Adrenal gland (tissue), 12 donors: ENCODE data around the gene HIKESHI. TPM values are rescaled to one million over a fixed set of nuclear protein-coding genes. Genes with fewer than 3 reads are reported as not detected.

Experiments
- DNase-seq, 7 donors: peaks; one replicate each; pipeline ENCODE4 v3.0.0-alpha.2; 2019 to 2020
- H3K27ac ChIP-seq, 5 donors: fragments of 200-600 bp; sonication (generic) in 4 of 5; 1 replicate in 3 of 5; 2 replicates in 2 of 5; pipeline versions ENCODE4 v1.5.1 to v1.8.0; 2016 to 2020; ENCODE audit warnings: mild to moderate bottlenecking in 1 of 5
- H3K27me3 ChIP-seq: fragments of 200-600 bp; 2 replicates; pipeline ENCODE4 v1.8.0; 2021
- H3K36me3 ChIP-seq, 2 donors: fragments of 200-600 bp; replicated peaks in 1 of 2; 1 replicate in 1 of 2; 2 replicates in 1 of 2; pipeline versions ENCODE4 v1.5.1 to v1.8.0; 2018 to 2022
- H3K4me1 ChIP-seq, 2 donors: fragments of 200-600 bp; replicated peaks in 1 of 2; 1 replicate in 1 of 2; 2 replicates in 1 of 2; pipeline versions ENCODE4 v1.5.1 to v1.8.0; 2018 to 2021
- H3K4me3 ChIP-seq, 4 donors: fragments of 200-600 bp; sonication (generic) in 3 of 4; one replicate each; pipeline ENCODE4 v1.5.1; 2016 to 2018
- H3K9me3 ChIP-seq, 3 donors: fragments of 200-600 bp; sonication (generic) in 1 of 3; replicated peaks in 1 of 3; 1 replicate in 2 of 3; 2 replicates in 1 of 3; pipeline versions ENCODE4 v1.5.1 to v1.8.0; 2016 to 2021
- POLR2A ChIP-seq, 2 donors: fragments of 450-650 bp; IDR thresholded peaks; one replicate each; pipeline ENCODE4 v1.6.1; 2017; ENCODE audit warnings: antibody characterized with exemption in 2 of 2, mild to moderate bottlenecking in 2 of 2, moderate library complexity in 1 of 2
- WGBS, 4 donors: extraction: QIAGEN DNeasy Blood & Tissue Kit in 2 of 4; methylation state at CpG; one replicate each; pipeline versions ENCODE4 v1.1.5 to v1.1.7; 2013 to 2017; 5-methylcytosine and 5-hydroxymethylcytosine counted together
- intact Hi-C, 2 donors: fragments of 100-400 bp; cut with DNase I; formaldehyde crosslinking; loops; one replicate each; pipeline versions ENCODE4 v1.14.1 to v1.15.0; 2022 to 2023
- polyA plus RNA-seq, 3 donors: library from polyadenylated mRNA; stranded (reverse); fragments of 200-250 nt in 2 of 3; fragments of 350-450 nt in 1 of 3; fragmentation: Illumina TruSeq in 1 of 3; extraction: RNeasy Lipid Tissue Mini Kit (QIAGEN cat#74804) in 1 of 3; gene quantifications; one replicate each; pipeline ENCODE4 v1.2.3, GENCODE V29; 2013 to 2014
- total RNA-seq, 9 donors: library from RNA; depleted of rRNA in 4 of 9; stranded (reverse); fragments of >200 nt in 4 of 9; fragments of 120-200 nt in 1 of 9; fragmentation: NEBNext Ultra II Directional in 1 of 9; extraction: Animal tissue kit (Norgen Biotek cat#: 25700) in 1 of 9; gene quantifications; one replicate each; pipeline versions ENCODE4 v1.1.0 to v1.2.4, GENCODE V29; 2013 to 2023
- TF ChIP-seq, protein P1 (sequence below), 6 experiments: fragments of 450-650 bp in 4 of 6; fragments of 200-600 bp in 2 of 6; sonication (generic) in 1 of 6; IDR thresholded peaks; 1 replicate in 5 of 6; 2 replicates in 1 of 6; pipeline versions ENCODE4 v1.5.1 to v1.8.0; 2016 to 2021; ENCODE audit warnings: antibody characterized with exemption in 6 of 6, mild to moderate bottlenecking in 2 of 6, moderate library complexity in 1 of 6
- donor health status: healthy with polysubstance abuse.
- donor health status: Bipolar disorder and iron deficiency.
- donor health status: DM: yes; HTN: yes; CAD: no.
- donor health status: DM: no; HTN: no; CAD: no.
- donor health status: DM: no; HTN: no; CAD: no.
- donor health status: DM: yes; HTN: yes; CAD: no.

Gene HIKESHI
- total and polyA plus RNA-seq, 12 donors: 30.4 to 48.2 (median 37.3) TPM

DNA sequence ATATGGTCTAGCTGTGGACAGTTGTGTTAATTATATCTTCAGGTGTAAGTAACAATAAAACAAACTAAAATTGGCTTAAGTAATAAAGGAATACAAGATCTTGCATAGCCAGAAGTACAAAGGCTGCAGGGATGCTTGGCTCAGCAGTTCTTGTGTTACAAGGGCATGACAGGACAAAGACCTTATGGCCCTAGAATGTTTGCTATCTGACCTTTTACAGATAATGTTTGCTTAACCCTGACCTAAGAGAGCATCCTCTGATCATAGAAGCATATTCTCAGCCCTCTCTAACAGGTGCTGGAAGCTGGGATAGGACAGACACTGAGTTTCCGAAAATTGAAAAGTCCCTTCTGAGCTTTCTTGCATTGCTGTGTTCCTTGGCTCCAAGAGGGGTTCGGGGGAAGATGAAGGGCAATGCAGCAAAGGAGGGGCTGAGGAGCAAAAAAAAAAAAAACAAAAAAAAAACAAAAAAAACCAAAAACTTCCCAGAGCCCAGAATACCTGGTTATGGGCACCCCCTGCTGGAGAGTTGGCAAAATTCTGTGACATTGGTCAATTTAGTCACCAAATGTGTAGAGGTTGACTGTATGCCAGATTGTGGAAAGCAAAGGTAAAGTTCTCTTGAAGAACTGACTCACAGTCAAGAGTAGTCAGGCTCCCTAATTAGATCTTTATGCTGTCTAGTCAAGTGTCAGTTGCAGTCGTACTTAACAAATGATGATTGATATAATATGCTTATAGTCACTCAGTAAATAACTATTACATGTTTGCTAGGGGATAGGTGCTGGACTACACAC is 10.4 kb upstream of the HIKESHI start:
- intact Hi-C loops: loop anchor here in 1 of 2 donors (10.0 kb wide), 2 partner anchors 347 to 437 kb away; partner anchors contain the start of gene CCDC83
- Histone ChIP-seq H3K9me3 (no peaks in the 10 kb centered on the region), H3K27me3 (no peaks in the 10 kb centered on the region), H3K27ac (no peak overlapping the region), H3K36me3 (no peaks in the 10 kb centered on the region), H3K4me1 (peaks cover 0 to 7% of the 10 kb centered on the region in 2 donors), H3K4me3 (no peak overlapping the region)
- TF ChIP-seq, protein P1, sequence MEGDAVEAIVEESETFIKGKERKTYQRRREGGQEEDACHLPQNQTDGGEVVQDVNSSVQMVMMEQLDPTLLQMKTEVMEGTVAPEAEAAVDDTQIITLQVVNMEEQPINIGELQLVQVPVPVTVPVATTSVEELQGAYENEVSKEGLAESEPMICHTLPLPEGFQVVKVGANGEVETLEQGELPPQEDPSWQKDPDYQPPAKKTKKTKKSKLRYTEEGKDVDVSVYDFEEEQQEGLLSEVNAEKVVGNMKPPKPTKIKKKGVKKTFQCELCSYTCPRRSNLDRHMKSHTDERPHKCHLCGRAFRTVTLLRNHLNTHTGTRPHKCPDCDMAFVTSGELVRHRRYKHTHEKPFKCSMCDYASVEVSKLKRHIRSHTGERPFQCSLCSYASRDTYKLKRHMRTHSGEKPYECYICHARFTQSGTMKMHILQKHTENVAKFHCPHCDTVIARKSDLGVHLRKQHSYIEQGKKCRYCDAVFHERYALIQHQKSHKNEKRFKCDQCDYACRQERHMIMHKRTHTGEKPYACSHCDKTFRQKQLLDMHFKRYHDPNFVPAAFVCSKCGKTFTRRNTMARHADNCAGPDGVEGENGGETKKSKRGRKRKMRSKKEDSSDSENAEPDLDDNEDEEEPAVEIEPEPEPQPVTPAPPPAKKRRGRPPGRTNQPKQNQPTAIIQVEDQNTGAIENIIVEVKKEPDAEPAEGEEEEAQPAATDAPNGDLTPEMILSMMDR (IDR thresholded peaks at IDR 0.05): peak; percentile 36 to 78 (median 61)
- no peak for TF ChIP-seq POLR2A (IDR thresholded peaks at IDR 0.05)
- peak; percentile 41 to 79 (median 59) for DNase-seq
- WGBS, 4 donors: 35 to 41% (median 40%) methylated on average over 3 of the region's 3 CpGs

DNA sequence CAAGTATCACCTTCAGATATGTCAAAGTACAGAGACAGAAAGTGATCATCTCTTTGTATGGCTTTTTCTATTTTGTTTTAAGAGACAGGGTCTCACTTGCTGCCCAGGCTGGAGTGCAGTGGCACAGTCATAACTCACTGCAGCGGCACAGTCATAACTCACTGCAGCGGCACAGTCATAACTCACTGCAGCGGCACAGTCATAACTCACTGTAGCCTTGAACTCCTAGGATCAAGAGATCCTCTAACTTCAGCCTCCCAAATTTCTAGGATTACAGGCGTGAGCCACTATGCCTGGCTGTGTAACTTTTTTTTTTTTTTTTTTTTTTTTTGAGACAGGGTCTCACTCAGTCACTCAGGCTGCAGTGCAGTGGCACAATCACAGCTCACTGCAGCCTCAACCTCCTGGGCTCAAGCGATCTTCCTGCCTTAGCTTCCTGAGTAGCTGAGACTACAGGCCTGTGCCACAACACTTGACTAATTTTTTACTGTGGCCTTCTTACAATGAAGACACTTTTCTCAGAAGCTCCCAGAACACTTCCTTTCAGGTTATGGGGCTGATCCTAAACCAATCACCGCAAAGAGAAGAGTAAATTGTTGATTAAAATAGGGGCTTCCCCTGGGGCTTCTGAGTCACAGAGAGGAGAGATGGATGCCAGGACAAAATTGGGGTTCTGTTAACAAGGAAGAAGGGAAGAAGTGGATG is 9.0 kb upstream of the HIKESHI start:
- peak in 1 of 7 donors; percentile 21 for DNase-seq
- TF ChIP-seq POLR2A (IDR thresholded peaks at IDR 0.05): no peak
- TF ChIP-seq, protein P1 (IDR thresholded peaks at IDR 0.05): no peak
- H3K9me3 ChIP-seq: no peaks in the 10 kb centered on the region

DNA sequence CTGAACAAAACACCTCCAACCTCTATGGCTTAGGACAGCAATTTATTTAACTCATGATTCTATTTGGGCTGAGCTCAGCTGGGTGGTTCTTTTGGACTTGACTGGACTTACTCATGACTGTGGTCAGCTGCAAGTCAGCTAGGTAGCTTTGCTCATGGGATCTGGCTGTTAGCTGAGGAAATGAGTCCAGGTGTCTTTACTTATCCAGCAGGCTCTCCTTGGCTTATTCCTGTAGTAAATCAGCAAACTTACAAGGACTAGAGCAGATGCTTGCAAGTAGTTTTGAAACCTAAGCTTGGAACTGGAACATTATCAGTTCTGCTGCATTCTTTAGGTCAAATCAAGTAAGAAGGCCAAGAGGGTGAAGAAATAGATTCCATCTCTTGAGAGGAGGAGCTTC is 8.0 kb upstream of the HIKESHI start:
- Histone ChIP-seq H3K9me3 (no peaks in the 10 kb centered on the region), H3K27ac (no peak overlapping the region), H3K27me3 (no peaks in the 10 kb centered on the region), H3K4me3 (no peak overlapping the region), H3K4me1 (peaks cover 0 to 7% of the 10 kb centered on the region in 2 donors), H3K36me3 (no peaks in the 10 kb centered on the region)
- intact Hi-C loops: loop anchor here in 1 of 2 donors (10.0 kb wide), 2 partner anchors 349 to 439 kb away; partner anchors contain the start of gene CCDC83
- TF ChIP-seq, protein P1 (IDR thresholded peaks at IDR 0.05): no peak
- no peak for TF ChIP-seq POLR2A (IDR thresholded peaks at IDR 0.05)
- DNase-seq: no peak

More for the DNA sequence above, 9.0 kb upstream of the HIKESHI start:
- no peak overlapping the region for H3K4me3 ChIP-seq
- 55 to 72% (median 65%) methylated on average over 6 of the region's 6 CpGs for WGBS, 4 donors
- H3K27me3 ChIP-seq: no peaks in the 10 kb centered on the region
- H3K36me3 ChIP-seq: no peaks in the 10 kb centered on the region
- intact Hi-C loops: loop anchor here in 1 of 2 donors (10.0 kb wide), 2 partner anchors 348 to 438 kb away; partner anchors contain the start of gene CCDC83
- peaks cover 0 to 7% of the 10 kb centered on the region in 2 donors for H3K4me1 ChIP-seq
- H3K27ac ChIP-seq: no peak overlapping the region

DNA sequence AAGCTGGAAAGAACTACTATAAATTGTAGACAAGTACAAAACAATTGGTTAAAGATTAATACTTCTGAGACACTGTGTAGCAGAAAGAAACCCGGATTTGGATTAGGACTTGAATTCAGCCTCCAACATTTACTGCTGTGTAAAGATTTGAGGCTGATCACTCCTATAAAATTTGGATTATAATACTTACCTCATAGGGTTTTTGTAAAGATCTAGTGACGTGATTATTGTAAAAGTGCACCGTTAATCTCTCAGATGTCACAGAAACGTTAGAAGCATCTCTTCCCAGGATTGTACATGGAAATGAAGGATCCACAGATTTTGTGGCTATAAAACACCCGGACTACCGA is 323 bp upstream of the HIKESHI start:
- Histone ChIP-seq H3K4me3 (peak overlapping the region in 2 of 4 donors; percentile 63 to 100), H3K27ac (peak overlapping the region in 1 of 5 donors; percentile 82), H3K27me3 (no peaks in the 10 kb centered on the region), H3K9me3 (no peaks in the 10 kb centered on the region), H3K36me3 (no peaks in the 10 kb centered on the region), H3K4me1 (peaks cover 11 to 14% of the 10 kb centered on the region in 2 donors)
- no peak for DNase-seq
- WGBS, 4 donors: 2 to 6% (median 4%) methylated on average over 6 of the region's 6 CpGs
- intact Hi-C loops: no loop called here
- TF ChIP-seq, protein P1 (IDR thresholded peaks at IDR 0.05): no peak
- TF ChIP-seq POLR2A (IDR thresholded peaks at IDR 0.05): no peak
